ENCODE measurements around the gene ACO2.

DNA sequence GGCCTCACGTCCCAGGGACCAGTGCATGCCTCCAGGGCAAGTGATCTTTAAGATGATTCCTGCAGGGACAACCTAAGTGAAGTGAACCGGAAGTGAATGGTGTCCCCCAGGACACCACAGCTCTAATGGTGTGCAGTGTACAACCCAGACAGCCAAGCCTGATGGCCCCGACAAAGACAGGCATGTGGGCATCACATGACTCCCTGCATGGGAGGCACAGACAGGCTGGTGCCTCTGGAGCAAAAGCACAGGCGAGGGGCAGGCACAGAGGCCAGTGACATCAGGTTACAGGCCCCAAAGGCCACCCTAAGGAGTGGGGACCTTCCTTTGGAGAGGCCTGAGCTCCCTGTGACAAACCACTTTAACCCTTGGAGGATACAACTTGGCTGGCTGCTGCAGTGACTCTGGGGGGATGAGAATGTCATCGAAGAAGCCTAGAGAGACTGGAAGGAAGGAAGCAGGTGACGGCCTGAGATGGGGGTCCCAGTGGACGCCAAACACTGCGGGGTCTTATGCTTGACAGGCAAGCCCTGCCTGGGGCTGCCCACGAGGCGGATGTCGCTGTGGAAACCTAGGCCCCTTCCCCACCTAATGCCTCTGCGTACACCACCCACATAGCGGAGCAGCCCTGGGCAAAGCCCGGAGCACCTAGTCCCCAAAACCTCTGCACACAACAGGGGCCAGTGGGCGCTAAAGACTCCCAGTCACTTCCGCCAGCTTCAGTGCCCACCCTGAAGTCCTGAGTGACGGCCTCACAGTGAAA, 63.0 kb downstream of the ACO2 start:
- no peak for TF ChIP-seq SIN3A (IDR thresholded peaks at IDR 0.05; ENCODE audit: low read depth, low read length)
- no peak; the same call in none of the 2 replicates for TF ChIP-seq POLR2A (IDR thresholded peaks at IDR 0.05; ENCODE audit: low read depth, low read length)
- TF ChIP-seq ASH2L (IDR thresholded peaks at IDR 0.05; ENCODE audit: borderline replicate concordance, low read depth), result no peak
- TF ChIP-seq, protein P1, sequence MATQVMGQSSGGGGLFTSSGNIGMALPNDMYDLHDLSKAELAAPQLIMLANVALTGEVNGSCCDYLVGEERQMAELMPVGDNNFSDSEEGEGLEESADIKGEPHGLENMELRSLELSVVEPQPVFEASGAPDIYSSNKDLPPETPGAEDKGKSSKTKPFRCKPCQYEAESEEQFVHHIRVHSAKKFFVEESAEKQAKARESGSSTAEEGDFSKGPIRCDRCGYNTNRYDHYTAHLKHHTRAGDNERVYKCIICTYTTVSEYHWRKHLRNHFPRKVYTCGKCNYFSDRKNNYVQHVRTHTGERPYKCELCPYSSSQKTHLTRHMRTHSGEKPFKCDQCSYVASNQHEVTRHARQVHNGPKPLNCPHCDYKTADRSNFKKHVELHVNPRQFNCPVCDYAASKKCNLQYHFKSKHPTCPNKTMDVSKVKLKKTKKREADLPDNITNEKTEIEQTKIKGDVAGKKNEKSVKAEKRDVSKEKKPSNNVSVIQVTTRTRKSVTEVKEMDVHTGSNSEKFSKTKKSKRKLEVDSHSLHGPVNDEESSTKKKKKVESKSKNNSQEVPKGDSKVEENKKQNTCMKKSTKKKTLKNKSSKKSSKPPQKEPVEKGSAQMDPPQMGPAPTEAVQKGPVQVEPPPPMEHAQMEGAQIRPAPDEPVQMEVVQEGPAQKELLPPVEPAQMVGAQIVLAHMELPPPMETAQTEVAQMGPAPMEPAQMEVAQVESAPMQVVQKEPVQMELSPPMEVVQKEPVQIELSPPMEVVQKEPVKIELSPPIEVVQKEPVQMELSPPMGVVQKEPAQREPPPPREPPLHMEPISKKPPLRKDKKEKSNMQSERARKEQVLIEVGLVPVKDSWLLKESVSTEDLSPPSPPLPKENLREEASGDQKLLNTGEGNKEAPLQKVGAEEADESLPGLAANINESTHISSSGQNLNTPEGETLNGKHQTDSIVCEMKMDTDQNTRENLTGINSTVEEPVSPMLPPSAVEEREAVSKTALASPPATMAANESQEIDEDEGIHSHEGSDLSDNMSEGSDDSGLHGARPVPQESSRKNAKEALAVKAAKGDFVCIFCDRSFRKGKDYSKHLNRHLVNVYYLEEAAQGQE (IDR thresholded peaks at IDR 0.05; ENCODE audit: low read depth, low read length), result no peak
- TF ChIP-seq RAD21 (IDR thresholded peaks at IDR 0.05; ENCODE audit: insufficient read depth, low read depth, low read length), result no peak
- no peak for TF ChIP-seq TBL1XR1 (IDR thresholded peaks at IDR 0.05; ENCODE audit: low read depth, low read length)

Data from GM12878 (cell line).